Stimulated activated CD4-positive, alpha-beta T cell treated with anti-CD3 and anti-CD28 coated beads, Interleukin-4, amount 100 ng/mL, for 4 hours (primary cell): ENCODE results near the gene MAP2.
"Not testable (repeated sequence)": the region's sequence is repeated elsewhere in the genome, so short reads cannot be mapped to it uniquely, and the experiment has no call there.

Source experiments
- DNase-seq, 2 experiments: peaks; one replicate each; pipeline ENCODE4 v3.0.0-alpha.2; 2020

The MAP2 gene

DNA sequence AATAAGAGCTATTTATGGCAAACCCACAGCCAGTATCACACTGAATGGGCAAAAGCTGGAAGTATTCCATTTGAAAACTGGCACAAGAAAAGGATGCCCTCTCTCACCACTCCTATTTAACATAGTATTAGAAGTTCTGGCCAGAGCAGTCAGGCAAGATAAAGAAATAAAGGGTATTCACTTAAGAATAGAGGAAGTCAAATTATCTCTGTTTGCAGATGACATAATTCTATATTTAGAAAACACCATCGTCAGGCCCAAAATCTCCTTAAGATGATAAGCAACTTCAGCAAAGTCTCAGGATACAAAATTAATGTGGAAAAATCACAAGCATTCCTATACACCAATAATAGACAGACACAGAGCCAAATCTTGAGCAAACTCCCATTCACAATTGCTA is 68.4 kb downstream of the MAP2 start:
- not testable (repeated sequence) for DNase-seq

DNA sequence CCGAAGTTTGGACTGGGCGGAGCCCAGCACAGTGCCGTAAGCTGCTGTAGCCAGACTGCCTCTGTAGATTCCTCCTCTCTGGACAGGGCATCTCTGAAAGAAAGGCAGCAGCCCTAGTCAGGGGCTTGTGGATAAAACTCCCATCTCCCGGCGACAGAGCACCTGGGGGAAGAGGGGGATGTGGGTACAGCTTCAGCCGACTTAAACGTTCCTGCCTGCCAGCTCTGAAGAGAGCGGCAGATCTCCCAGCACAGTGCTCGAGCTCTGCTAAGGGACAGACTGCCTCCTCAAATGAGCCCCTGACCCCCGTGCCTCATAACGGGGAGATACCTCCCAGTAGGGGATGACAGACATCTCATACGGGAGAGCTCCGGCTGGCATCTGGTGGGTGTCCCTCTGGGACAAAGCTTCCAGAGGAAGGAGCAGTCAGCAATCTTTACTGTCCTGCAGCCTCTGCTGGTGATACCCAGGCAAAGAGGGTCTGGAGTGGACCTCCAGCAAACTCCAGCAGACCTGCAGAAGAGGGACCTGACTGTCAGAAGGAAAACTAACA is 71.3 kb downstream of the MAP2 start:
- not testable (repeated sequence) for DNase-seq

- DNase-seq, result no peak
Observed at GRCh38 chr2:209495855-209496585, 72.2 kb downstream of the MAP2 start.

DNA sequence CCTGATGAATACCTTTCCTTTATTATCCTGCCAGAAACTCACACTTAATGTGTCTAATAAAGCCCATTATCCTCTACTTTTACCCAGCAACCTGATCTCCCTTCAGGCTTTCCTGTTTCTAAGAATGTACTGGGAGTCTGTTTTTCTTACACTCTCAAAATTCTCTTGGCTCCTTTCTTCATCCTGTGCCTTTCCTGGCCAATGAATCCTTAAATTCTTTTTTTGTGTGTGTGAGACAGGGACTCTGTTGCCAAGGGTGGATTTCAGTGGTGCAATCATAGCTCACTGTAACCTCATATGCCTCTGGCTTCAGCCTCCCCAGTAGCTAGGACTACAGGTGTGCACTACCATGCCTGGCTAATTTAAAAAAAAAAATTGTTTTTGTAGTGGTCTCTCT is 72.7 kb downstream of the MAP2 start:
- DNase-seq, result no peak

GRCh38 chr2:209498614-209499013 is 74.8 kb downstream of the MAP2 start:
- no peak for DNase-seq

GRCh38 chr2:209499069-209499468 is 75.2 kb downstream of the MAP2 start:
- DNase-seq, result no peak

- no peak for DNase-seq
Observed at GRCh38 chr2:209501579-209501978, 77.7 kb downstream of the MAP2 start.

DNA sequence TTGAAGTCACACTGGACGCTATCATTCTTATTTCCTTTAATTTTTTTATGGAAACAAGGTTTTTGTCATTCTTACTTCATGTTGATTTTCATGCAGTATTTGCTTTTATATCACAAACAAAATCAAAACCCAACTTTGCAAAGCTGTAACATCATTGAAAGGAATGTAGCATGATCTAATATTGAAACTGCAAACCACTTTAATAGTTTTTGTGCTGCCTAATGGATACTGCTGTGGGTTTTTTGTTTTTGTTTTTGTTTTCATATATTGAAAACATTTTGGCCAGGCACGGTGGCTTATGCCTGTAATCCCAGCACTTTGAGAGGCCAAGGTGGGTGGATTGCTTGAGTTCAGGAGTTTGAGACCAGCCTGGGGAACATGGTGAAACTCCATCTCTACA is 81.6 kb downstream of the MAP2 start:
- DNase-seq, result no peak

DNA sequence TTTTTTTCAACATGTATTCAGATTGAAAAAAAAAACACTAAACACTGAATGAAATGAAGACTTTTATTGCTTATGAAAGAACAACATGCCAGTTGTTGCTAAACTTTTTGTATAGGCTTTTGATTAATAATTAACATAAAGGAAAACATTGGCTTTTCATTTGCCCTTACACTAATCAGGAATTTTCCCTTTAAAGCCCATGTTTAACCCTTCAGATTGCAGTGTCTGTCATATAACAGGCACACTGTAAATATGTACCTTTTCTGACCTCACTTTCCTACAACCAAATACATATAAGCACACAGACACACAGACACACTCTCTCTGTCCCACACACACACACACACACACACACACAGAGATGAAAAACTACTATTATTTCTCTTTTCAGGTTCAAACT is 84.4 kb downstream of the MAP2 start:
- no peak for DNase-seq

- no peak for DNase-seq
Observed at GRCh38 chr2:209511637-209512036, 87.8 kb downstream of the MAP2 start.

DNA sequence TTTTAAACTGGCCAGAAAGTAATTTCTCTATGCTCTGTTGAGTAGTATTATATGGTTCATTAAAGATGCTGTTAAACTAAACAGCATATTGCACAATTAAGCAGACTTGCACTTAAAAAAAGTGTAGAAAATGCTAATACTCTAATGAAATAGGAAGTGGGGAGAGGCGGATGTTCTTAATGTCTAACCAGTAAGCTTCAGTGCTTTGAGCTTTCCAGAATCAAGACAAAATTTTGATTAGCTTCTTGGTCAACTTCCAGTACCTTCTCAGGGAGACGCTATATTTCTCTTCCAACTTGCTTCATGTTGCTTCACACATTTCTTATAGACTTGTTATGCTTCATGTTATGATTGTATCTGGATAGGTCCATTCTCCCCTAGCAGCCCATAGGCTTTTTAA is 89.1 kb downstream of the MAP2 start:
- no peak for DNase-seq

- no peak for DNase-seq
Observed at GRCh38 chr2:209517436-209517835, 93.6 kb downstream of the MAP2 start.

- DNase-seq, result no peak
Observed at GRCh38 chr2:209519271-209519670, 95.4 kb downstream of the MAP2 start.

DNA sequence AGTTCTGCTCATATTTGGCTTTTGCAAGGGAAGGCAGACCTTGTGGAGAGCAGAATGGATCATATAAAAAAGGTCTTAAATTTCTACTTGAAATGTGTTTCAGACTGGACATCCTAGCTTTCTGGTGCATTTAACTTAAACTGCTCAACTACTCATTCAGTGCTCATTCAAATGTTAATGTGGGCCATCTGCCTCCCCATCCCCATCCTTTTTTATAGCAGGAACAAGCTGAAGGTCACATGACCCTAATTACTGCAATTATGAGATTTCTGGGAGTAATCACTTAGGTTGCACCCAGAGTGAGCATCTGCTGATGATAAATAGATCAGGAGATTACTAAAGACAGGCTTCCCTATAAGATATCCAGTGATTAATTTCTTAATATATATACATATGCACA is 96.1 kb downstream of the MAP2 start:
- DNase-seq, result no peak

DNA sequence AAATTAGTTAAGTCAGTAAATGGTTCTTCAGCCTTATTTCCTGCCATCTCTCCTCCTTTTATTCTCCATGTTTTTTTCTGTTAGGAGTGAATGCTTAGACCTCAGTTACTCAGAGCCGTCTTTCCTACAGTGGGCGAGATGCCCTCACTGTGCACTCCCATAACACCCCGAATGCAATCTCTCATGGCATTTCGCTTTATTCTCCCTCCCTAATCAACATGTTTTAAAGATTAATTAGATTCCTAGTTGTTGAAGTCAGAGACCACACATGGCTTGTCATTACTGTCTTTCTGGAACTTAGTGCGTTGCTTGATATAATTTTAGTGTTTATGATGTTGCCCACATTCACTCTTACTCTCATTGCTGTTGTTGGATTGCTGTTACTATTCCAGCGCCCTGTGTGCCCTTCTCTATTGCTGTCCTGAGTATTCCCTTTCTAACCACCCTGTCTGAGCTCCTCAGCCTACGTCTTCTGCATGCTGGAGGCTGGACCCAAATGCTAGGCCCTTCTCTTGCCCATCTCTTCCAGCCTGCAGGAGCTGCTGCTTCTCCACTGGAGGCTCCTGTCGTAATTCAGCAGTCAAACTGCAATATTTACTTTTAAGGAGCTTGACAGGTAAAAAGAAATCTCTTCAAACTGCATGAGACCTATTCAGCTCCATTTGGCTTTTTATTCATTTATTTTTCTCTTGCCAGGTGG is 99.3 kb downstream of the MAP2 start:
- DNase-seq, result no peak

DNA sequence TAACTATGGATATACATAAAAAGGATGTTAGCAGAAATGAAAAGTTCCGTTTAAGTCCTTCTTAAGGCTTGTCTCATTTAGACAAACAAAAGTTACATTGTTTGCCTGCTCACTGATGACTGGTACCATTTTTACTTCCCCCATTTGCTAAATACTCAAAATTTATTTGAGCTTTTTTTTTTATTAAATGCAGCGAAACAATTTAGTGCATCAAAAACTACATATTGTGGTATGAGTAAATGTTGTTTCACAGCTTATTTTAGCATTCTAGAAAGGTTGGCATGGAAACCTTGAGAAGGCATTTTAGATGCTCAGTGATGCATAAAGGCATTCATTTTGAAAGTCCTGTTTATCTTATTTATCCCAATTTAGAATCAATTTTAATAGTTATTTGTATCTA is 100.0 kb downstream of the MAP2 start:
- DNase-seq, result no peak

GRCh38 chr2:209525331-209525730 is 101.5 kb downstream of the MAP2 start:
- DNase-seq, result no peak

DNA sequence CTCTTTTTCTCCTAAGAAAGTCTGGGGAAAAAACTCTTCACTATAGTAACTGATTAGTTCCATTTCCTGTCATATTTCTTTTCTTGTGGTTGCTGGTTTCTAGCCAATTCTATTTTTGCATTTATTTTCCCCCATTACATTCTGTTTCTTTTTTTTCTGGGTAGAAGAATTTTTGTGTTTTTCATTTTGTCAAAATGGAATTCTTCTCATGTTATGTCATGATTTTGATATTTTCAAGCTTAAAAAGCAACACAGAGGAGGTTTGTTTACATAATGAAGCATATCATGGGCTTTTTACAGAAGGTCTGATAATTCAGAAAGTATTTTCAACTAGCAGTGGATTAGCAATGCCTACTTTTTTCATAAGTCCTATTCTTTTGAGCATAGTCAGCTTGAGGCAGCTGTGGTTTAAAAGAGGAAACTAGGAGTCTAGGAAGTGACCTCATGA is 102.0 kb downstream of the MAP2 start:
- DNase-seq, result no peak

DNA sequence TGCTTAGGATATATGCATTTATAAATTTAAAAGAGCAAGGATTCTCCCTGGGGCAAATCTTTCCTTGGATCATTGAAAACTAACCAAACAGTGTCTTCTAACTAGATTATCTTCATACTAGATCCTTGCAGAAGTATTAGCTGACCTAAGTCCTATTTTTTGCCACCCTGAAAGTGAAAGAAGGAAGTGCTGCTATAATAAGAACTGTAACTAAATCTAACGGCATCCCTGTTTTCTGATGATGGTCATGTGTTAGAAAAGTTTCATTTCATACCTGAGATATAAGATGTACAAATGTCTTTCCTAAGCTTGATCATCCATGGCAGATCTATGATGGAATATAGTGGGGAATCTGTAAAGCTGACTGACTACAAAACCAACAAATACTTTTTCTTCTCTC is 102.7 kb downstream of the MAP2 start:
- no peak for DNase-seq

DNA sequence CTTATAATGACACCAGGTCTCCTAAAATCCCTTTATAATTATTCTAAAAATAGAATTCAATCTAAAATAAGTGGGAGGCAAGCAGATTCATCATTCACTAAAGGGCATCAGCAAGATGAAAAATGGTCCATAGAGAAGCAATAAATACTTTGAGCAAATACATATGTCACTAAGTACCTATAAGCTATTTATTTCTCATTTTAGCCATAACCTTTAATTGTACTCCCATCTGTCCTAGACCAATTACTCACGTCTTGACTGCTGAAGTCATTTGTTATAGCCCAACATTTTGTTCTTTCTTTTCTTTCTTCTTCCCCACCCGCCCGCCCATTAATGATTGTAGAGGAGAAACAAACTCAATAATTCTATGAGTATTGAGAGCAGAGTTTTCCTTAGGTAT is 105.7 kb downstream of the MAP2 start:
- DNase-seq, result no peak

DNA sequence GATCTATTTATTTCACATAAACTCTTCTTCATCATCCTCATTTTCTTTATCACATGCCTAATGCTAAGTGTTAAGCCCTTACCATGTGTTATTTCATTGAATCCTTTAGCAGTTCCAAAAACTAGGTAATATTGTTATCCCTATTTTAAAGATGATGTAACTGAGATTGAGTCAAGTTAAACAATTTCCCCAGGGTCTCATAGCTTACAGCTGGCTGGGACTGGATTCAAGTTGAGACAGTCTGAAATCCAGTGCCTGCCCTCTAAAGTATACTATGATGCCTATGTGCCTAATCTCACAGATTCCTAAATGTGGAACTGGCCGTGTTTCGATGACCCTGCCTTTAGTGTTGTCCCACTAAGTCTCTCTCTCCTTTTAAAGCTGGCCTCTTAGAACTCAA is 108.5 kb downstream of the MAP2 start:
- no peak for DNase-seq

DNA sequence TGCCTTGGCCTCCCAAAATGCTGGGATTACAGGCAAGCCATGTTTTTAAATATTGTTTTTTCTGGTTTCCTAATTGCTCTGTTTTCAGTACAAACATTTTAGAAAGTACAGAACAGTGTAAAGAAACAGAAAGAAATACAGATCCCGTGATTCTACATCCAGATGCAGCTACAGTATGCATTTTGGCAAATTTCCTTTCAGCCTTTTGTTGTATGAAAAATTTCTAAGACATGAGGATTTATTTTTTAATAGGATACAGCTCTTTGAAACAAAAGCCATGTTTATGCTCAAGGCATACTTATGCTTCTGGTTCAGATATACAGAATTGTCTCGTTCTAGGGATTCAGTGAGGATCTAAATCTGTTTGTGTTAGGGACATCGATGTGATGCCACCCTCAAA is 109.5 kb downstream of the MAP2 start:
- DNase-seq, result no peak

- DNase-seq, result no peak
Observed at GRCh38 chr2:209534228-209534627, 110.4 kb downstream of the MAP2 start.

GRCh38 chr2:209536363-209536762 is 112.5 kb downstream of the MAP2 start:
- no peak for DNase-seq
